Activated T-helper 2 cell treated with anti-CD3 and anti-CD28 coated beads, Interferon-gamma antibody, Interleukin-2, Interleukin-4, amounts not matched to agents 10 μg/mL and 5 μg/mL and 100 μg/mL, durations not matched to agents 14 hours and 24 hours and 36 hours (primary cell): Measurements from ENCODE around the gene FARP1. TPM values are rescaled to one million over a fixed set of nuclear protein-coding genes. Genes with fewer than 3 reads are reported as not detected.

Experiments used
- DNase-seq: peaks from one replicate; pipeline ENCODE4 v3.0.0; 2021; ENCODE audit warnings: low spot score
- H3K27ac Mint-ChIP-seq: one replicate; pipeline ENCODE4 v1.8.0; 2021; ENCODE audit warnings: mixed read lengths
- H3K27me3 Mint-ChIP-seq: one replicate; pipeline ENCODE4 v1.8.0; 2021; ENCODE audit warnings: low read depth, mixed read lengths
- H3K36me3 Mint-ChIP-seq: one replicate; pipeline ENCODE4 v1.8.0; 2021; ENCODE audit warnings: low read depth, mixed read lengths
- H3K4me1 Mint-ChIP-seq: one replicate; pipeline ENCODE4 v1.8.0; 2021; ENCODE audit warnings: low read depth, mixed read lengths
- H3K4me3 Mint-ChIP-seq: one replicate; pipeline ENCODE4 v1.8.0; 2021; ENCODE audit warnings: low read depth, mild to moderate bottlenecking, moderate library complexity, mixed read lengths
- H3K9me3 Mint-ChIP-seq: one replicate; pipeline ENCODE4 v1.8.0; 2021; ENCODE audit warnings: mixed read lengths
- intact Hi-C: fragments of 100-400 bp; cut with micrococcal nuclease; formaldehyde crosslinking; loops from one replicate; pipeline ENCODE4 v1.15.1; 2023
- total RNA-seq: library from RNA; stranded (reverse); gene quantifications from 2 replicates; pipeline ENCODE4 v1.2.3, GENCODE V29; 2022

Gene FARP1
- total RNA-seq, 1 donor from 2014 or later: 0.89 TPM

GRCh38 chr13:98345107-98345935, 202.4 kb downstream of the FARP1 start:
- intact Hi-C loops: no loop called here

GRCh38 chr13:98346904-98347636, 204.2 kb downstream of the FARP1 start:
- Mint-ChIP-seq H3K27me3 (no peaks in the 10 kb centered on the region), H3K36me3 (no peaks in the 10 kb centered on the region), H3K27ac (no peak overlapping the region), H3K4me1 (no peaks in the 10 kb centered on the region), H3K4me3 (no peak overlapping the region), H3K9me3 (no peaks in the 10 kb centered on the region)
- intact Hi-C loops: no loop called here
- DNase-seq: no peak

More at GRCh38 chr13:98345107-98345935, 202.4 kb downstream of the FARP1 start:
- H3K9me3 Mint-ChIP-seq: no peaks in the 10 kb centered on the region
- DNase-seq: no peak
- no peak overlapping the region for H3K27ac Mint-ChIP-seq
- H3K27me3 Mint-ChIP-seq: no peaks in the 10 kb centered on the region
- no peaks in the 10 kb centered on the region for H3K36me3 Mint-ChIP-seq
- H3K4me1 Mint-ChIP-seq: no peaks in the 10 kb centered on the region
- H3K4me3 Mint-ChIP-seq: no peak overlapping the region

GRCh38 chr13:98347756-98348155, 204.9 kb downstream of the FARP1 start:
- no peak for DNase-seq
- intact Hi-C loops: no loop called here
- Mint-ChIP-seq H3K27ac (no peak overlapping the region), H3K36me3 (no peaks in the 10 kb centered on the region), H3K4me1 (no peaks in the 10 kb centered on the region), H3K4me3 (no peak overlapping the region), H3K9me3 (no peaks in the 10 kb centered on the region), H3K27me3 (peaks cover 1% of the 10 kb centered on the region)

- Mint-ChIP-seq H3K9me3 (no peaks in the 10 kb centered on the region), H3K27ac (no peak overlapping the region), H3K4me1 (no peaks in the 10 kb centered on the region), H3K4me3 (no peak overlapping the region), H3K27me3 (peaks cover 1% of the 10 kb centered on the region), H3K36me3 (no peaks in the 10 kb centered on the region)
- intact Hi-C loops: no loop called here
- no peak for DNase-seq
Measured at GRCh38 chr13:98348466-98349200, 205.7 kb downstream of the FARP1 start.

- no peak for DNase-seq
- no peak overlapping the region for H3K4me3 Mint-ChIP-seq
- H3K4me1 Mint-ChIP-seq: no peaks in the 10 kb centered on the region
- intact Hi-C loops: no loop called here
- H3K36me3 Mint-ChIP-seq: no peaks in the 10 kb centered on the region
- H3K9me3 Mint-ChIP-seq: no peaks in the 10 kb centered on the region
- peaks cover 1% of the 10 kb centered on the region for H3K27me3 Mint-ChIP-seq
- no peak overlapping the region for H3K27ac Mint-ChIP-seq
Measured at GRCh38 chr13:98349731-98350305, 206.9 kb downstream of the FARP1 start.

- no peak overlapping the region for H3K4me3 Mint-ChIP-seq
- no peaks in the 10 kb centered on the region for H3K4me1 Mint-ChIP-seq
- intact Hi-C loops: no loop called here
- no peak for DNase-seq
- no peaks in the 10 kb centered on the region for H3K36me3 Mint-ChIP-seq
- H3K9me3 Mint-ChIP-seq: no peaks in the 10 kb centered on the region
- H3K27ac Mint-ChIP-seq: no peak overlapping the region
- peaks cover 1% of the 10 kb centered on the region for H3K27me3 Mint-ChIP-seq
Measured at GRCh38 chr13:98350746-98351330, 207.9 kb downstream of the FARP1 start.

GRCh38 chr13:98351636-98352035, 208.7 kb downstream of the FARP1 start:
- Mint-ChIP-seq H3K27ac (no peak overlapping the region), H3K27me3 (peaks cover 1% of the 10 kb centered on the region), H3K36me3 (no peaks in the 10 kb centered on the region), H3K4me3 (no peak overlapping the region), H3K9me3 (no peaks in the 10 kb centered on the region), H3K4me1 (no peaks in the 10 kb centered on the region)
- DNase-seq: no peak
- intact Hi-C loops: no loop called here

- Mint-ChIP-seq H3K27ac (no peak overlapping the region), H3K4me3 (no peak overlapping the region)
- DNase-seq: no peak
Measured at GRCh38 chr13:98352226-98352625, 209.3 kb downstream of the FARP1 start.

GRCh38 chr13:98353750-98354149, 210.9 kb downstream of the FARP1 start:
- H3K9me3 Mint-ChIP-seq: no peaks in the 10 kb centered on the region
- H3K27me3 Mint-ChIP-seq: peaks cover 3% of the 10 kb centered on the region
- no peaks in the 10 kb centered on the region for H3K36me3 Mint-ChIP-seq
- no peak overlapping the region for H3K27ac Mint-ChIP-seq
- no peak for DNase-seq
- H3K4me1 Mint-ChIP-seq: no peaks in the 10 kb centered on the region
- H3K4me3 Mint-ChIP-seq: no peak overlapping the region
- intact Hi-C loops: no loop called here

More at GRCh38 chr13:98352226-98352625, 209.3 kb downstream of the FARP1 start:
- Mint-ChIP-seq H3K4me1 (no peaks in the 10 kb centered on the region), H3K27me3 (peaks cover 1% of the 10 kb centered on the region), H3K36me3 (no peaks in the 10 kb centered on the region), H3K9me3 (no peaks in the 10 kb centered on the region)
- intact Hi-C loops: no loop called here

- Mint-ChIP-seq H3K4me1 (no peaks in the 10 kb centered on the region), H3K36me3 (no peaks in the 10 kb centered on the region), H3K4me3 (no peak overlapping the region), H3K27ac (no peak overlapping the region), H3K9me3 (no peaks in the 10 kb centered on the region), H3K27me3 (peaks cover 2% of the 10 kb centered on the region)
- intact Hi-C loops: no loop called here
- DNase-seq: no peak
Measured at GRCh38 chr13:98358937-98359336, 216.0 kb downstream of the FARP1 start.

- Mint-ChIP-seq H3K27me3 (peaks cover 2% of the 10 kb centered on the region), H3K9me3 (no peaks in the 10 kb centered on the region), H3K27ac (no peak overlapping the region), H3K36me3 (no peaks in the 10 kb centered on the region), H3K4me1 (no peaks in the 10 kb centered on the region), H3K4me3 (no peak overlapping the region)
- no peak for DNase-seq
- intact Hi-C loops: no loop called here
Measured at GRCh38 chr13:98360545-98360944, 217.7 kb downstream of the FARP1 start.

- H3K4me3 Mint-ChIP-seq: no peak overlapping the region
- DNase-seq: no peak
- no peaks in the 10 kb centered on the region for H3K4me1 Mint-ChIP-seq
- intact Hi-C loops: no loop called here
- H3K36me3 Mint-ChIP-seq: no peaks in the 10 kb centered on the region
- no peak overlapping the region for H3K27ac Mint-ChIP-seq
- no peaks in the 10 kb centered on the region for H3K27me3 Mint-ChIP-seq
- no peaks in the 10 kb centered on the region for H3K9me3 Mint-ChIP-seq
Measured at GRCh38 chr13:98363326-98363725, 220.4 kb downstream of the FARP1 start.
